GM21619 (cell line): ENCODE data around the gene NUP50.
"Not testable (repeated sequence)": the region's sequence is repeated elsewhere in the genome, so short reads cannot be mapped to it uniquely, and the experiment has no call there.

Experiments used
- ATAC-seq: cut with Tn5 transposase; IDR thresholded peaks from one replicate; pipeline ENCODE4 v1.9.1; 2021; ENCODE audit not compliant: unreplicated experiment

Gene NUP50

DNA sequence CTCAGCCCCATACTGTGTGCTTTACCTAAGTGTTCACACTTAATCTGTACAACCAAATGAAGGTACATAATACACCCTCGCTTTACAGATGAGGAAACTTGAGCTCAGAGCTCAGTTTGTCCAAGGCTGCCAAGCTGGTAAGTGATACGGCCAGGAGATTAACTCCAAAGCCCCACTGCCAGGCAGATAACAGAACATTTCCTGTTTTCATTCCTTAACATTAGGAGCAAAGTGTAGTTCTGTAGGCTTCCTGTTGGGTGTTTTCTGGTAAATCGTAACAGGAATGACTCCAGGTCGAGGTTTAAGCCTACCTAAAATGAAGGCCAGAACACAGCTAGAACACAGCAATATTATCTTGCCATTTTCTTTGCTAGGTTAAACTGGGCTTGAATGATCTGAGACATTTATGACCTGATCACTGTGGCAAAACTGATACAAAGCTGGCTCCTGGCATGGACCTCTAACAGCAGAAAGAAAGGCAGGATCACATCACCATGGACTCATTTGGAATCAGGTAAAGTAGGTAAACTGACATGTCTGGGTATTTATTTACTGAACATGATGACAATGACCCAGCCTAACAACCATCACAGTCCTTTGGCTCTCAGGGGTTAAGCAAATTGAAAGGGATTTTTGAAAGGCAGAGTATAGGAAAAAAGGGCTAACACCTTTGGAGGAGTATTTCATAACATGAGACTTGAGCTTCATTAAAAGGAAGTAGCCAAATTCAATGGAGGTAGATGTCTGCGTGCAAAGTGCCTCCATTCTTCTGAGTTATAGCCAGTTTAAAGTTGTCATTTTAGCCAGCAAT is 3.9 kb upstream of the NUP50 start:
- no peak for ATAC-seq

GRCh38 chr22:45162531-45162930 is 1.2 kb upstream of the NUP50 start:
- ATAC-seq: no peak

- peak; percentile 5 for ATAC-seq
These were observed 650 bp upstream of the NUP50 start for GRCh38 chr22:45163099-45163450.

- ATAC-seq: peak; percentile 27
These were observed 754 bp downstream of the NUP50 start for GRCh38 chr22:45164270-45165088.

DNA sequence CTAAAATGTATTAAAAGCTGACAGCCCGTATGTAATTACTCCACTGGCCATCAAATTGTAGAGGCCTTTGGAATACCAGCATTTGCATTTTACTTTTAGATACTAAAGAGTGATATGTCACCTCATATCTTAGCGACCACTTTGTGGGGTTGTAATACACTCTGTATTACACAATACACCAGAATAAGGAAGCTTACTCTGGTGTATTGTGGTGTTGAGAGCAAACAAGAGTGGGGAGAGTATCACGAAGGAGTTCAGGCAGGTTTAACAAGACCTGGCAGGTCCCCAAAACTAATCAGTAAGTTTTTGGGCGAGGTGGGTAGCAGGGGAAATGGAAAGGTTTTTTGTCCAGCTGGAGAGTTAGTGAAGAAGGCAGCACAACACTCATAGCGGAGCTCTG is 3.2 kb downstream of the NUP50 start:
- ATAC-seq: no peak

DNA sequence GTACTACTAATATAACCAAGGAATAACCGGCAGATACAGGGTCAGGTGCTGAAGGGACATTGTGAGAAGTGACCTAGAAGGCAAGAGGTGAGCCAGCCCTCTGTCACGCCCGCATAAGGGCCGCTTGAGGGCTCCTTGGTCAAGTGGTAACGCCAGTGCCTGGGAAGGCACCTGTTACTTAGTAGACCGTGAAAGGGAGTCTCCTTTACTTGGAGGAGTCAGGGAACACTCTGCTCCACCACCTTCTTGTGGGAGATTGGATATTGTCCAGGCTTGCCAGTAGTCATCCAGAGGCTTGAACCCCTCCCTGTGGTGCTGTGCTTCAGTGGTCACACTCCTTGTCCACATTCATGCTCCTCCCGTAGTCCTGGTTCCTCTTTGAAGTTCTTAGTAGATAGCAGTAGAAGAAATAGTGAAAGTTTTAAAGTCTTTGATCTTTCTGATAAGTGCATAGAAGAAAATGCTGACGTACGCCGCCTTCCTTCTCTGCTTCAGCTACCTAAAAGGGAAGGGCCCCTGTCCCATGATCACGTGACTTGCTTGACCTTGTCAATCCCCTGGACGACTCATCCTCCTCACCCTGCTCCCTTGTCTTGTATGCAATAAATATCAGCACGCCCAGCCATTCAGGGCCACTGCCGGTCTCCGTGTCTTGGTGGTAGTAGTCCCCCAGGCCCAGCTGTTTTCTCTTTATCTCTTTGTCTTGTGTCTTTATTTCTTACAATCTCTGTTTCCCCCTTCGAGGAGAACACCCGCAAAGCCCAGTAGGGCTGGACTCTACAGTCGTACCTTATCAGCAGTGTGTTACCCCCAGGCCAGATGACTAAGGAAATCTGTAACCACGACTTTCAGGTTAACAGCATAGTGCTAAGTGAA is 6.1 kb downstream of the NUP50 start:
- ATAC-seq: no peak

- ATAC-seq: no peak
These were observed 8.1 kb downstream of the NUP50 start for GRCh38 chr22:45171830-45172229.

DNA sequence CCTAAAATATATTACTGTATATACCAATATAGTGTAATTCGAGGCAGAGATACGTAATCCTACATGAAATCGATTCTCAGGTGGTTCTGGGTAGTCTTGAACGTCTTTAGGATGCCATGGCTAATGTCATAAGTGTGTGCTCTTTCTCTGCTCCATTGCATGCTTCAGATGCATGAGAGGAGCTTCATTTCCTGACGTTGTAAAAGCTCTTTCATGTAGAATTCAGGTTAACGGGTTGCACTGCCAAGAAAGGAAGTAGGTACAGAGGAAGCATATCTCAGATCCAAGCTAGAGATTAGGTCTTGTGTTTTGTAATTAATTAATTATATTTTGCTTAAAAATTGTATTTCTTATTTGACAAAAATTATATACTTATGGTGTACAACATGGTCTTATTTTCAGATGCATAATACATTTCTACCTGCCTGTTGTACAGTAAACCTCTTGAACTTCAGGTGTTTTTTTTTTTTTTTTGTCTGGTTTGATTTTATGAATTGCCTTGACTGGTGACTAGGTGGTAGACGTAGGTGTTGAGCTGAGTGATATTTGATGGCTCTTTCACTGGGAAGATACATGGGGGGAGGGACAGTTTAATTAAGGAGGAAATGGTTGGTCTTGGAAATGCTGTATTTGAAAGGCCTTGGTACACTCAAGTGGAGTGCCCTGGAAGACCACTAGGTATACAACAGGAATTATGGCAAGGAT is 9.3 kb downstream of the NUP50 start:
- ATAC-seq: no peak

GRCh38 chr22:45179276-45180049 is 15.7 kb downstream of the NUP50 start:
- ATAC-seq: no peak

DNA sequence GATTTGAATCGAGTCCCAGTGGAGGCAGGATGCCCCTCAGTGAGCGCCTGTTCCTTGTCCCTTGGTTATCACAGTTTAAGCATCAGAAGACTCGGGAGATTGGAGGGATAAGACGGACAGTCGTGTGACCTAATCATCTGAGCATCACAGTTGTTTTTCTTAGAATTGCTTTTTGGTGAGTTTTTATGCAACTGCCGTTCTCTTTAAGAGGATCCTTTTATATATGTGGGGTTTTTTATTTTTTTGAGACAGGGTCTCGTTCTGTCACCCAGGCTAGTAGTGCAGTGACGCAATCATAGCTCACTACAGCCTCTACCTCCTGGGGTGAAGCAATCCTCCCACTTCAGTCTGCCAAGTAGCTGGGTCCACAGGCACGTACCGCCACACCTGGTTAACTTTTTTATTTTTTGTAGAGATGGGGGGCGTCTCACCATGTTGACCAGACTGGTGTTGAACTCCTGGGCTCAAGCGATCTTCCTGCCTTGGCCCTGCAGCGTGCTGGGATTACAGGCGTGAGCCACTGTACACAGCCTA is 16.5 kb downstream of the NUP50 start:
- no peak for ATAC-seq

GRCh38 chr22:45181240-45181639 is 17.5 kb downstream of the NUP50 start:
- no peak for ATAC-seq

GRCh38 chr22:45181766-45182165 is 18.0 kb downstream of the NUP50 start:
- no peak for ATAC-seq

DNA sequence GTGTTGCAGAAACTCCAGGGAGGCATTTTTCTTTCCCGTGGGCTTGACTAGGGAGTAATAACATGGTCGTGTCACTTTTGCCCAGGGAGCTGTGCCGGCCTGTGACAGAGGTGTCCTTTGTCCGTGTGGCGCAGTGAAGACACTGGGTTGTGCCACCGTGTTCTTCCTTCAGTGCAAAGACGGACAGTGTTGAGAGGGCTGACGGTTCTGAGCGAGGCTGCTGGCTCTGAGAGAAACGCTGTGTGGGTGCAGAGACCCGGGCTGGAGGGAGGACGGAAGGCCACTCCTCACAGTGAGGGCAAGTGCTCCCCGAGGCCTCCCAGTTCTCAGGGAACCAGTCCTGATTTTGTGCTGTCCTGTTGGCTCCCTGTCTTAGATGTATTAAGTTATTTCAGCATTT is 20.2 kb downstream of the NUP50 start:
- ATAC-seq: no peak

DNA sequence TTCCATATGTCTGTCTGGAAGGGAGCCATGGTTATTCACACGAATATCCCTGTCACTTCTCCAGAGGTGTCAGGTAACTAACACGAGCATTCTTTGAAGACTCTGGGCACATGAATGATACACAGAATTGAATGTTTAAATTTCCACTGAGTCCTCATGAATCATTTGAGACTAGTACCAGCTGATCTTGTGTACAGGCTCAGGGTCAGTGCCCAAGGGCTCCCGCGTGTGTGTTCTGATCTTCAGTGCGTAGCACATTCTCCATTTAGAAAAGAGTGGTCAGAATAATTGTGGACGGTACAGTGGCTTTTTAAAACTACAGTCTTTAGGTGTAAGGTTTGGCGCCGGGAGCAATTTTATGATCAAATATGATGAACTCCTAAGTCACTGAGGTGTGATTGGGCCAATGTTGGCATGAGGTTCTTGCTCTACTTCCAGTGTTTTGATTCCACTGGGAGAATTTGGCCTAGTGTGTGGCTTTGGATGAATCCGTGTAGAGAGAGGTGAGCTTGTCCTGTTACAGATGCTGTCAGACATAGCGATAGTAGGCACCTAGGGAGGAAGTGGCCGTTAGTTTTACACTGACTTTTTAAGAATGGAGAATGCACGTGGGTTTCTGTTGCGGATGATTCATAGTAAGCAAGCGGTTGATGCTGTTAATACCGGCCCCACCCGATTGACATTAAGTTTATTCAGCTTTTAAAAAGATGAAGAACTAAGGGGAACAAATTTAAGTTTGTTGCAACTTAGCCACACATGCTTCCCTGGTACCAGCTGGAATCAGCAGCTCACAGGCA is 22.2 kb downstream of the NUP50 start:
- no peak for ATAC-seq

DNA sequence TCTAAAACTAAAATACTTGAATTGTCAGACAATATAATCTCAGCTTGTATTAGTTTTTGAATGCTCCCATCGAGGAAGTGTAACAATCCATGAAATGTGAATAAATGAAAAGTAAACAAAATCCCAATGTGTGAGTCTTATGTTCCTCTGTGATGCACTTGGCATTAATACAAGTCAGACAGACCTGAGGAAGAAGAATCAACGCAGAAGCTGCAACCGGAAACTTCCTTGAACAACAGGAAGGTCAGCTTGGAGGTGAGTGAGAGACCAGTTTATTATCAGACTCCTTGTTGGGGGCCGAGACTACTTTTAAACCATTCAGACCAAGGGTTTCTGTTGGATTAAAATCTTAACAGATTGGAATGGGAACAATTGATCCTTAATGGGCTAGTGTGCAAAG is 24.2 kb downstream of the NUP50 start:
- ATAC-seq: no peak

DNA sequence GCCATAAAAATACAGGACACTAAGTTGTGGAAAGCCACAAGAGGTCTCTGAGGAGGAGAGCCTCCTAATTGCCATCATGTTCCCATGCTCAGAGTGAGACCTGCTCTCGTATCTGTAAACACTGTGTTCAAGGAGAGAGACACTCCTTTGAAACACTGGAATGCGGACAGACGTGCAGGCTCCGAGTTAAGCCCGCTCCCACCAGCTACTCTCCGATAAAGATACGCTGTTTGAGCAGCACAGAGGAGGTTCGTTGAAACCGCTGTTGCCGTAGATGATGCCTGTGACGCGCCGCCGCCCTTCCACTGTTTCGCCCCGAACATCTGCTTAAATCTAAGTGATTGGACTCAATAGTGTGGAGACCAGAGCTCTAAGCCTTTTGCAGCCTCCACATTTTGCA is 25.1 kb downstream of the NUP50 start:
- no peak for ATAC-seq

DNA sequence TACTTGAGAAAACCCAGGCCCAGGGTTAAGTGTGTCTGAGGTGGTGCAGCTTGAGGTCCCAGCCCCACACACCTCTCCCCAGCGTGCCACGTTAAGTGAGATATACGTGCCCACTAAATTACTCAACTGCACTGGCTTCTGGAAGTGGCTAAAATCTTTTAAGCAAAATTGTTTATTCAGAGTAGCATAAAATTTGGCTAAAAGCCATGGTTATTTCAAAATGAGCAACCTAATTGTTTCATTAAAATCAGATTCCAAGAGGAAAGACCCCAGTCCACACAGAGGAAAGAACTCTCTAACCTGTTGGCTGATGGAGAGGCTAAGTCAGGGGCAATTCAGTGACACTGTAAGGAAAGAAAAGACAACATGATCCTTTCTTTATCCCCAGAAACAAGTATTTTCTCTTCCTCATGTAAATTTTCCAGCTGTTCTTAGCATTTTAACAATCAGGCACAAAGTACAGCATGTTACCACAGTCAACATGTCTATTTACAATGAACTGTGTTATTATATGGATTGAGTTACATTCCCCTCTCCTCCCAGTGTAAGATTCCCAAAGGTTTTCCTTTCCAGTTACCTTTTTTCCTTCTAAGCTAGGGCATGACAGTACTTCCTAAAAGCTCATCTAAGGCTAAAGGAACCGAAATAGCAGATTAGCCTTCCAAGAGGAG is 26.6 kb downstream of the NUP50 start:
- ATAC-seq: no peak

DNA sequence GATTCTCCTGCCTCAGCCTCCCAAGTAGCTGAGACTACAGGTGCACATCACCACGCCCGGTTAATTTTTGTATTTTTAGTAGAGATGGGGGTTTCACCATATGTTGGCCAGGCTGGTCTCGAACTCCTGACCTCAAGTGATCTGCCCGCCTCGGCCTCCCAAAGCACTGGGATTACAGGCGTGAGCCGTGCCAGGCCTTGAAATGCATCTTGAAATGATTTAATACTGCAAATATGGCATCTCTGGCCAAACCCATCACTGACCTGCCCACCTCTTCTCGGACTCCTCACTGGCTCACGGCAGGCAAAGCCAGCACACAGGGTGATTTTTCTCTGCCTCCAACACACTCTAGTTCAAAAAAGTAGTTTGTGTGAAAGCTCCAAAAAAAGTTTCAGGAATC is 28.0 kb downstream of the NUP50 start:
- not testable (repeated sequence) for ATAC-seq
